Measurements from ENCODE around the gene DSTN. TPM values are rescaled to one million over a fixed set of nuclear protein-coding genes. Genes with fewer than 3 reads are reported as not detected.

The DSTN gene
- total RNA-seq, 4 donors from 2014 or later: 1,820 to 3,515 (median 2,996) TPM

DNA sequence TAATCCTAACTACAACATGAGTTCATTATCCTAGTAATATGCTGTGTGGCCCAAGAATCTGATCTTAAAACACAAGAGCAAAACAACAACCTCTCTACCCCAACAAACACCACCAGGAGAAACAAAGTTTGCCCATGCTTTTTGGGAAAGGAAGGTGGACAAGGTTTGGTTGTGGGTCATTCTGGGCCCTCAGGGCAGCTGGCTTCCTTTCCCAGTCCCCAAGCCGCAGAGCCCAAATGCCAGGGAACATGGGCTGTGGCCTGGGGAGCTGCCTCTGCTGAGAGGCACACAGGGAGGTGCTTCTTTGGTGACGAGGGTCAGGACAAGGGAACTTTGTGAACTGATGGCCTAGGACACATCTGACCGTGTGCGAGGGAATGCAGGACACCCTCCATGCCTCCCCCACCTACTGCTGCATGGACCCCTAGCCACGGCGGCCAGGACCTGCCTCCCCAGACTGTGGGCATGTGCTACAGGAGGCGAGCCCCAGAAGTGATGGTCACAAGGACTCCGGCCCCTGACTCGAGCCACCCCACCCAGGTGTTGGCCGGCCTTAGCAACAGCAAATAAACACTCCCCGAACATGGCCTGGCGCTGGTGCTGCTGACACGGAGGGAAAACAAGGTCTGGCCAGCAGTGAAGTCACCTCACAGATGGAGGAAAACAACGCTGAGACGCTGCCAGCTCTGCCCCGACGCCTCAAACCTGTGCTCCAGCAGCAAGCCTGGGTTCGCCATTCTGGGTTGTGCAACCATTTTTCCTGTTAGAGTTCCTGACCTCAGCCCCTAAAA lies 56.5 kb downstream of the DSTN start:
- Histone ChIP-seq H3K36me3 (peaks cover 0 to 100% of the 10 kb centered on the region in 2 donors), H3K4me3 (no peak overlapping the region), H3K27ac (peak overlapping the region in 3 of 4 donors; percentile 57 to 68 (median 63)), H3K27me3 (no peaks in the 10 kb centered on the region), H3K4me1 (peaks cover 0 to 21% (median 11%) of the 10 kb centered on the region in 3 donors), H3K9me3 (no peaks in the 10 kb centered on the region)
- TF ChIP-seq POLR2A (IDR thresholded peaks at IDR 0.05) (no peak), CTCF (IDR thresholded peaks at IDR 0.05) (no peak), EP300 (IDR thresholded peaks at IDR 0.05) (no peak), POLR2AphosphoS5 (IDR thresholded peaks at IDR 0.05) (no peak)
- WGBS, 2 donors (ENCODE audit: low coverage in 1 of 2): 83% methylated on average over 1 of the region's 18 CpGs; no CpG with 5 or more reads in 1 of the 2 donors
- peak; percentile 72 for ATAC-seq

- peak overlapping the region in 3 of 4 donors; percentile 57 to 68 (median 63) for H3K27ac ChIP-seq
- H3K4me3 ChIP-seq: no peak overlapping the region
- H3K36me3 ChIP-seq: peaks cover 0 to 100% of the 10 kb centered on the region in 2 donors
- TF ChIP-seq EP300 (IDR thresholded peaks at IDR 0.05) (no peak), POLR2AphosphoS5 (IDR thresholded peaks at IDR 0.05) (no peak), CTCF (IDR thresholded peaks at IDR 0.05) (no peak), POLR2A (IDR thresholded peaks at IDR 0.05) (no peak)
- ATAC-seq: no peak
- peaks cover 0 to 21% (median 11%) of the 10 kb centered on the region in 3 donors for H3K4me1 ChIP-seq
- 79 to 100% methylated on average over 1 to 5 of the region's 27 CpGs for WGBS, 2 donors (ENCODE audit: low coverage in 1 of 2)
- no peaks in the 10 kb centered on the region for H3K9me3 ChIP-seq
- no peaks in the 10 kb centered on the region for H3K27me3 ChIP-seq
These were observed 57.5 kb downstream of the DSTN start for GRCh38 chr20:17627101-17627955.

DNA sequence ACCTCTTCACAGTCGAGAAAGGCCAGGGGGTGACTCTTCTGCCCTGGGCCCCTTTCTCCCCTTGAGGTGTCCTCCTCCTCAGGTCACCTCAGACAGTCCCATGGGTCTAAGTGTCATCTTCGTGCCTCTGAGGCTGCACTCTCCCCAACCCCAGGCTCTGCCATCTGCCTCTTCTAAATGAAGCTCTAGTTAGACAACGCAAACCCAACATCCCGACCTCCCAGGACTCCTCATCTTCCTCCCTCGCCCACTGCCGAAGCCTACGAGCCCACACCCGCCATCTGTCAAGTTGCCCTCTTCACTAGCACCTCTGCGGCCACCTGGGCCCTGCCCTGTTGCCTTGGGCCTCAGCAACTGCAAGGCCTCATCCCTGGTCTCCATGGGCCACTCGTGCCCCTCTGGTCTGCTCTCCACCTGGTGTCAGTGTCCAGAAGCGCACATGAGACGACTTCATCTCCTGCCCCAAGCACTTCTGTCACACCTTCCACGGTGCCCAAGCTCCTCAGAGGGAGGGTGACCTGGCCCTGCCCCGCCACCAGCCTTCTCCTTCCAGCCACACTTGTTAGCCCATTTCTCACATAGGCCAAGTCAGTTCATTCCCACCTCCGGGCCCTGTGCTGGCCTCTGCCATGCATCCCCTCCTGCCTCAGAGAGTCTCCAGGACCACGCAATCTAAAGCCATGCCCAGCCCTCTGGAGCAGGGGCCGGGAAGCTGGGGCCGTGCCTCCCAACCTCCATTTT lies 58.4 kb downstream of the DSTN start:
- H3K36me3 ChIP-seq: peaks cover 0 to 100% of the 10 kb centered on the region in 2 donors
- 90 to 94% methylated on average over 8 of the region's 18 CpGs for WGBS, 2 donors (ENCODE audit: low coverage in 1 of 2)

GRCh38 chr20:17629025-17629424 lies 59.1 kb downstream of the DSTN start:
- H3K9me3 ChIP-seq: no peaks in the 10 kb centered on the region
- H3K4me1 ChIP-seq: peaks cover 0 to 26% (median 14%) of the 10 kb centered on the region in 3 donors
- no peak overlapping the region for H3K4me3 ChIP-seq
- no peak overlapping the region for H3K27ac ChIP-seq
- TF ChIP-seq CTCF (IDR thresholded peaks at IDR 0.05) (no peak), POLR2AphosphoS5 (IDR thresholded peaks at IDR 0.05) (no peak)
- H3K27me3 ChIP-seq: no peaks in the 10 kb centered on the region
- H3K36me3 ChIP-seq: peaks cover 0 to 100% of the 10 kb centered on the region in 2 donors
- WGBS, 2 donors (ENCODE audit: low coverage in 1 of 2): 80% methylated on average over 1 of the region's 8 CpGs
- no peak for ATAC-seq

More for the DNA sequence above, 58.4 kb downstream of the DSTN start:
- Histone ChIP-seq H3K27me3 (no peaks in the 10 kb centered on the region), H3K27ac (peak overlapping the region in 3 of 4 donors; percentile 57 to 68 (median 63)), H3K9me3 (no peaks in the 10 kb centered on the region), H3K4me1 (peaks cover 0 to 21% (median 11%) of the 10 kb centered on the region in 3 donors), H3K4me3 (no peak overlapping the region)
- no peak for ATAC-seq
- TF ChIP-seq POLR2AphosphoS5 (IDR thresholded peaks at IDR 0.05) (no peak), EP300 (IDR thresholded peaks at IDR 0.05) (no peak), CTCF (IDR thresholded peaks at IDR 0.05) (no peak), POLR2A (IDR thresholded peaks at IDR 0.05) (no peak)

All from gastroesophageal sphincter (tissue), 4 donors.